GM23248 (cell line): Measurements from ENCODE around the gene TRIP10. TPM values are rescaled to one million over a fixed set of nuclear protein-coding genes. Genes with fewer than 3 reads are reported as not detected.
"Not testable (repeated sequence)": the region's sequence is repeated elsewhere in the genome, so short reads cannot be mapped to it uniquely, and the experiment has no call there.

ENCODE experiments used
- DNase-seq: peaks from one replicate; pipeline ENCODE4 v3.0.0-alpha.2; 2015
- H2AFZ ChIP-seq: fragments of 200-600 bp; sonication (generic); 2 replicates; pipeline ENCODE4 v1.6.1; 2016; ENCODE audit warnings: antibody characterized with exemption
- H3F3A ChIP-seq: fragments of 200-600 bp; sonication (generic); 2 replicates; pipeline ENCODE4 v1.6.1; 2016; ENCODE audit warnings: mild to moderate bottlenecking, antibody characterized with exemption, mixed run types; ENCODE audit not compliant: insufficient read depth
- H3K27ac ChIP-seq: fragments of 200-600 bp; sonication (generic); 2 replicates; pipeline ENCODE4 v1.5.1; 2016; ENCODE audit warnings: mild to moderate bottlenecking
- H3K27me3 ChIP-seq: fragments of 200-600 bp; sonication (generic); replicated peaks from 2 replicates; pipeline ENCODE4 v1.6.1; 2016; ENCODE audit warnings: mild to moderate bottlenecking; ENCODE audit not compliant: insufficient read depth
- H3K36me3 ChIP-seq: fragments of 200-600 bp; sonication (generic); 2 replicates; pipeline ENCODE4 v1.6.1; 2016; ENCODE audit warnings: low read depth, mild to moderate bottlenecking
- H3K4me1 ChIP-seq: fragments of 200-600 bp; sonication (generic); 2 replicates; pipeline ENCODE4 v1.6.1; 2016; ENCODE audit warnings: mild to moderate bottlenecking; ENCODE audit not compliant: insufficient read depth
- H3K4me2 ChIP-seq: fragments of 200-600 bp; sonication (generic); one replicate; pipeline ENCODE4 v1.6.1; 2016; ENCODE audit warnings: mild to moderate bottlenecking; ENCODE audit not compliant: unreplicated experiment
- H3K4me3 ChIP-seq: fragments of 200-600 bp; sonication (generic); 2 replicates; pipeline ENCODE4 v1.5.1; 2016; ENCODE audit warnings: mild to moderate bottlenecking
- H3K79me2 ChIP-seq: fragments of 200-600 bp; sonication (generic); 2 replicates; pipeline ENCODE4 v1.6.1; 2016; ENCODE audit warnings: mild to moderate bottlenecking; ENCODE audit not compliant: insufficient read depth
- H3K9ac ChIP-seq: fragments of 200-600 bp; sonication (generic); 2 replicates; pipeline ENCODE4 v1.6.1; 2016; ENCODE audit warnings: mild to moderate bottlenecking
- H3K9me2 ChIP-seq: fragments of 200-600 bp; sonication (generic); 2 replicates; pipeline ENCODE4 v1.6.1; 2016; ENCODE audit warnings: mixed run types, mild to moderate bottlenecking, moderate library complexity; ENCODE audit not compliant: insufficient read depth
- H3K9me3 ChIP-seq: fragments of 200-600 bp; sonication (generic); one replicate; pipeline ENCODE4 v1.6.1; 2017; ENCODE audit warnings: low read depth
- H4K20me1 ChIP-seq: fragments of 200-600 bp; sonication (generic); 2 replicates; pipeline ENCODE4 v1.6.0; 2016; ENCODE audit not compliant: insufficient read depth
- EZH2 ChIP-seq: fragments of 200-600 bp; sonication (generic); IDR thresholded peaks from 2 replicates; pipeline ENCODE4 v1.6.1; 2018; ENCODE audit warnings: antibody characterized with exemption, mild to moderate bottlenecking; ENCODE audit not compliant: insufficient read depth, poor library complexity, severe bottlenecking
- EZH2phosphoT487 ChIP-seq: fragments of 200-600 bp; sonication (generic); IDR thresholded peaks from 2 replicates; pipeline ENCODE4 v1.6.1; 2018; ENCODE audit warnings: antibody characterized with exemption, moderate library complexity, mild to moderate bottlenecking, low read depth; ENCODE audit not compliant: insufficient read depth
- WGBS, 2 experiments: methylation state at CpG; one replicate each; pipeline ENCODE4 v1.1.6; 2015 to 2017; ENCODE audit warnings: low lambda C conversion rate in 2 of 2, low coverage in 1 of 2; ENCODE audit errors: missing lambda C conversion rate in 2 of 2; 5-methylcytosine and 5-hydroxymethylcytosine counted together
- in situ Hi-C: fragments of 300-500 bp; cut with MboI; formaldehyde crosslinking; loops from 2 replicates; pipeline ENCODE4 v1.15.0; 2020
- polyA plus RNA-seq: library from polyadenylated mRNA; unstranded; fragments of >200 nt; fragmentation: Nextera tagmentation; extraction: Ambion mirVana; gene quantifications from 2 replicates; pipeline ENCODE4 v1.2.1, GENCODE V29; 2016
- total RNA-seq: library from RNA; depleted of rRNA; stranded (reverse); fragments of >200 nt; shearing (Covaris generic); gene quantifications from 2 replicates; pipeline ENCODE4 v1.2.3, GENCODE V29; 2014

Gene TRIP10
- total and polyA plus RNA-seq, 2 experiments from 2014 or later, result 48.0 to 48.9 TPM

GRCh38 chr19:6754653-6755463 lies 15.4 kb downstream of the TRIP10 start:
- H3K4me3 ChIP-seq, result no peak overlapping the region
- no peaks in the 10 kb centered on the region for H3K79me2 ChIP-seq
- H3K36me3 ChIP-seq, result peaks cover 5% of the 10 kb centered on the region; the same call in 1 of the 2 replicates
- no peaks in the 10 kb centered on the region for H3K27me3 ChIP-seq
- no peak overlapping the region for H2AFZ ChIP-seq
- in situ Hi-C loops, result no loop called here
- no peaks in the 10 kb centered on the region for H3K9me3 ChIP-seq
- TF ChIP-seq EZH2 (no peak), EZH2phosphoT487 (no peak)
- H3K4me1 ChIP-seq, result no peaks in the 10 kb centered on the region
- 0 out of 2 replicates have a peak, but pooled peaks cover 7% of the 10 kb centered on the region for H3F3A ChIP-seq
- H3K9ac ChIP-seq, result no peak overlapping the region
- no peak overlapping the region for H3K4me2 ChIP-seq
- 88 to 89% methylated on average over 22 of the region's 23 CpGs for WGBS, 2 experiments
- DNase-seq, result no peak
- H3K9me2 ChIP-seq, result no peaks in the 10 kb centered on the region
- no peaks in the 10 kb centered on the region for H4K20me1 ChIP-seq
- no peak overlapping the region for H3K27ac ChIP-seq

- 80 to 82% methylated on average over 17 of the region's 17 CpGs for WGBS, 2 experiments
- no peaks in the 10 kb centered on the region for H3K36me3 ChIP-seq
- H3K79me2 ChIP-seq, result no peaks in the 10 kb centered on the region
- no peaks in the 10 kb centered on the region for H3K4me1 ChIP-seq
- no peaks in the 10 kb centered on the region for H3K9me2 ChIP-seq
- TF ChIP-seq EZH2phosphoT487 (no peak), EZH2 (no peak)
- H3F3A ChIP-seq, result no peaks in the 10 kb centered on the region
- no peak overlapping the region for H3K4me2 ChIP-seq
- H3K4me3 ChIP-seq, result no peak overlapping the region
- H3K27me3 ChIP-seq, result peaks cover under 1% of the 10 kb centered on the region; the same call in 1 of the 2 replicates
- no peak overlapping the region for H2AFZ ChIP-seq
- in situ Hi-C loops, result no loop called here
- DNase-seq, result no peak
- H3K9me3 ChIP-seq, result no peaks in the 10 kb centered on the region
- no peak overlapping the region for H3K9ac ChIP-seq
- no peak overlapping the region for H3K27ac ChIP-seq
- no peaks in the 10 kb centered on the region for H4K20me1 ChIP-seq
Observed at GRCh38 chr19:6760606-6761005, 21.1 kb downstream of the TRIP10 start.

- Histone ChIP-seq H3K9me2 (no peaks in the 10 kb centered on the region), H3K4me1 (no peaks in the 10 kb centered on the region), H3K27ac (no peak overlapping the region), H3K4me2 (no peak overlapping the region), H3K79me2 (no peaks in the 10 kb centered on the region), H3K4me3 (no peak overlapping the region), H3K9me3 (no peaks in the 10 kb centered on the region), H3F3A (no peaks in the 10 kb centered on the region), H3K36me3 (no peaks in the 10 kb centered on the region), H3K27me3 (peaks cover 6% of the 10 kb centered on the region; the same call in 1 of the 2 replicates), H4K20me1 (no peaks in the 10 kb centered on the region), H3K9ac (no peak overlapping the region), H2AFZ (no peak overlapping the region)
- 74 to 78% methylated on average over 4 of the region's 4 CpGs for WGBS, 2 experiments
- TF ChIP-seq EZH2phosphoT487 (no peak), EZH2 (no peak)
- in situ Hi-C loops, result no loop called here
- peak; percentile 27 for DNase-seq
Observed at GRCh38 chr19:6761053-6761676, 21.7 kb downstream of the TRIP10 start.

GRCh38 chr19:6762253-6762797 lies 22.8 kb downstream of the TRIP10 start:
- 53 to 67% methylated on average over 6 to 8 of the region's 8 CpGs for WGBS, 2 experiments
- H3K4me1 ChIP-seq, H3K9me2 ChIP-seq, H3K36me3 ChIP-seq, H3K4me3 ChIP-seq, H4K20me1 ChIP-seq, DNase-seq, H3K9me3 ChIP-seq, H3F3A ChIP-seq, in situ Hi-C loops, H3K9ac ChIP-seq, H2AFZ ChIP-seq, H3K27ac ChIP-seq, H3K4me2 ChIP-seq, H3K79me2 ChIP-seq: not testable (repeated sequence)
- peaks cover 15% of the 10 kb centered on the region for H3K27me3 ChIP-seq
